ENCODE results near the gene JAKMIP2. TPM values are rescaled to one million over a fixed set of nuclear protein-coding genes. Genes with fewer than 3 reads are reported as not detected.
"Not testable (repeated sequence)": the region's sequence is repeated elsewhere in the genome, so short reads cannot be mapped to it uniquely, and the experiment has no call there.

The JAKMIP2 gene
- under 1 TPM; 0.10 to 0.42 TPM for total RNA-seq
- long read RNA-seq, donor 1, result 0 reads
- long read RNA-seq, donor 2, result 0 reads

- DNase-seq (ENCODE audit: low spot score), result peak; percentile 85
- intact Hi-C loops (cut with DNase I), result no loop called here
Observed at GRCh38 chr5:147782110-147783028, at the start of gene JAKMIP2. JAKMIP2 (minus strand) TSS chr5:147782728; CDS start chr5:147671806, 110,922 bp downstream.

GRCh38 chr5:147831465-147831864 lies 48.9 kb upstream of the JAKMIP2 start, which contains the start of gene SPINK1:
SPINK1 (minus strand) TSS chr5:147831671; CDS start chr5:147831577, 94 bp downstream.
- no peak for DNase-seq (ENCODE audit: low spot score)
- intact Hi-C loops (cut with DNase I), result no loop called here

GRCh38 chr5:147830035-147830434 lies 47.5 kb upstream of the JAKMIP2 start:
- DNase-seq (ENCODE audit: low spot score), result no peak
- intact Hi-C loops (cut with DNase I), result no loop called here

GRCh38 chr5:147827017-147827416 lies 44.5 kb upstream of the JAKMIP2 start:
- intact Hi-C loops (cut with DNase I); DNase-seq (ENCODE audit: low spot score): not testable (repeated sequence)

- DNase-seq (ENCODE audit: low spot score), result no peak
- intact Hi-C loops (cut with DNase I), result no loop called here
Observed at GRCh38 chr5:147826361-147826760, 43.8 kb upstream of the JAKMIP2 start.

- no peak for DNase-seq (ENCODE audit: low spot score)
- intact Hi-C loops (cut with DNase I), result loop anchor here (5.0 kb wide), 1 partner anchor 196 kb away; no protein-coding TSS in a partner anchor
Observed at GRCh38 chr5:147822686-147823491, 40.4 kb upstream of the JAKMIP2 start.

GRCh38 chr5:147822222-147822621 lies 39.7 kb upstream of the JAKMIP2 start:
- not testable (repeated sequence) for DNase-seq (ENCODE audit: low spot score)
- intact Hi-C loops (cut with DNase I), result loop anchor here (5.0 kb wide), 1 partner anchor 195 kb away; no protein-coding TSS in a partner anchor

GRCh38 chr5:147821766-147822165 lies 39.2 kb upstream of the JAKMIP2 start:
- no peak for DNase-seq (ENCODE audit: low spot score)
- intact Hi-C loops (cut with DNase I), result loop anchor here (5.0 kb wide), 1 partner anchor 194 kb away; no protein-coding TSS in a partner anchor

GRCh38 chr5:147819261-147819770 lies 36.8 kb upstream of the JAKMIP2 start:
- DNase-seq (ENCODE audit: low spot score), result no peak
- intact Hi-C loops (cut with DNase I), result no loop called here

GRCh38 chr5:147818290-147818689 lies 35.8 kb upstream of the JAKMIP2 start:
- DNase-seq (ENCODE audit: low spot score), result no peak
- intact Hi-C loops (cut with DNase I), result no loop called here

GRCh38 chr5:147813696-147814095 lies 31.2 kb upstream of the JAKMIP2 start:
- DNase-seq (ENCODE audit: low spot score), result no peak
- intact Hi-C loops (cut with DNase I), result no loop called here

- intact Hi-C loops (cut with DNase I), result no loop called here
- DNase-seq (ENCODE audit: low spot score), result no peak
Observed at GRCh38 chr5:147809830-147810666, 27.5 kb upstream of the JAKMIP2 start.

GRCh38 chr5:147805030-147805454 lies 22.5 kb upstream of the JAKMIP2 start:
- intact Hi-C loops (cut with DNase I), result no loop called here
- DNase-seq (ENCODE audit: low spot score), result no peak

- DNase-seq (ENCODE audit: low spot score), result no peak
- intact Hi-C loops (cut with DNase I), result no loop called here
Observed at GRCh38 chr5:147804334-147804733, 21.8 kb upstream of the JAKMIP2 start.

GRCh38 chr5:147803926-147804325 lies 21.4 kb upstream of the JAKMIP2 start:
- no peak for DNase-seq (ENCODE audit: low spot score)
- intact Hi-C loops (cut with DNase I), result no loop called here

- intact Hi-C loops (cut with DNase I); DNase-seq (ENCODE audit: low spot score): not testable (repeated sequence)
Observed at GRCh38 chr5:147803161-147803560, 20.6 kb upstream of the JAKMIP2 start.

- intact Hi-C loops (cut with DNase I), result no loop called here
- DNase-seq (ENCODE audit: low spot score), result no peak
Observed at GRCh38 chr5:147801461-147801860, 18.9 kb upstream of the JAKMIP2 start.

- intact Hi-C loops (cut with DNase I), result no loop called here
- no peak for DNase-seq (ENCODE audit: low spot score)
Observed at GRCh38 chr5:147800491-147800890, 18.0 kb upstream of the JAKMIP2 start.

Data from posterior vena cava (tissue), 2 donors.